Measurements from ENCODE around the gene NFIA. TPM values are rescaled to one million over a fixed set of nuclear protein-coding genes. Genes with fewer than 3 reads are reported as not detected.

NFIA gene
- polyA plus RNA-seq, 3 donors, result 1.4 to 5.3 (median 2.4) TPM

GRCh38 chr1:61245696-61246400 is 163.5 kb downstream of the NFIA start:
- no peaks in the 10 kb centered on the region for H3K9me3 Mint-ChIP-seq
- peaks cover 35% of the 10 kb centered on the region for H3K4me1 Mint-ChIP-seq
- Histone ChIP-seq H3K4me1 (ENCODE audit: control insufficient read depth in 1 of 2, insufficient read depth in 2 of 2, low read length in 2 of 2) (peaks cover 16 to 31% of the 10 kb centered on the region in 2 donors), H3K4me3 (replicated peaks in 1 of 3; ENCODE audit: low read depth in 2 of 3, low read length in 3 of 3) (no peak overlapping the region), H3K4me2 (replicated peaks; ENCODE audit: extremely low read depth, low read length, poor library complexity, severe bottlenecking) (no peak overlapping the region), H3K9ac (ENCODE audit: insufficient read depth, low read length, poor library complexity, severe bottlenecking) (no peak overlapping the region), H4K20me1 (ENCODE audit: insufficient read depth, low read length) (no peaks in the 10 kb centered on the region), H3K27me3 (ENCODE audit: control insufficient read depth in 2 of 2, insufficient read depth in 2 of 2, low read length in 2 of 2) (no peaks in the 10 kb centered on the region), H3K27ac (ENCODE audit: low read depth in 1 of 2, low read length in 2 of 2) (no peak overlapping the region), H3K36me3 (replicated peaks in 1 of 2; ENCODE audit: control insufficient read depth in 1 of 2, insufficient read depth in 2 of 2, low read length in 2 of 2) (no peaks in the 10 kb centered on the region), H3K79me2 (ENCODE audit: insufficient read depth, low read length) (peaks cover 6% of the 10 kb centered on the region), H3K9me3 (replicated peaks in 1 of 2; ENCODE audit: control insufficient read depth in 1 of 2, insufficient read depth in 1 of 2, low read length in 2 of 2) (no peaks in the 10 kb centered on the region), H2AFZ (ENCODE audit: insufficient read depth, low read depth, low read length, poor library complexity, severe bottlenecking) (no peak overlapping the region)
- DNase-seq, result peak in 1 of 3 donors; percentile 40
- intact Hi-C loops (cut with micrococcal nuclease), result no loop called here
- TF ChIP-seq CTCF (IDR thresholded peaks at IDR 0.05), result no peak
- H3K27ac Mint-ChIP-seq, result no peak overlapping the region
- H3K27me3 Mint-ChIP-seq (ENCODE audit: low read depth in 3 of 3), result no peaks in the 10 kb centered on the region
- H3K36me3 Mint-ChIP-seq, result peaks cover 0 to 2% of the 10 kb centered on the region in 2 donors
- no peak overlapping the region for H3K4me3 Mint-ChIP-seq
- no CpG with 5 or more reads among the region's 7 CpGs for WGBS (ENCODE audit: insufficient coverage)

GRCh38 chr1:61247051-61247825 is 164.9 kb downstream of the NFIA start:
- H3K4me1 ChIP-seq (ENCODE audit: control insufficient read depth in 1 of 2, insufficient read depth in 2 of 2, low read length in 2 of 2), result peaks cover 16 to 28% of the 10 kb centered on the region in 2 donors
- TF ChIP-seq CTCF (IDR thresholded peaks at IDR 0.05), result no peak
- H3K4me3 Mint-ChIP-seq, result no peak overlapping the region
- no peaks in the 10 kb centered on the region for H4K20me1 ChIP-seq (ENCODE audit: insufficient read depth, low read length)
- no peak overlapping the region for H3K4me3 ChIP-seq (replicated peaks in 1 of 3; ENCODE audit: low read depth in 2 of 3, low read length in 3 of 3)
- peak overlapping the region in 1 of 2 donors; percentile 55 for H3K27ac ChIP-seq (ENCODE audit: low read depth in 1 of 2, low read length in 2 of 2)
- H3K27me3 ChIP-seq (ENCODE audit: control insufficient read depth in 2 of 2, insufficient read depth in 2 of 2, low read length in 2 of 2), result no peaks in the 10 kb centered on the region
- H3K9me3 ChIP-seq (replicated peaks in 1 of 2; ENCODE audit: control insufficient read depth in 1 of 2, insufficient read depth in 1 of 2, low read length in 2 of 2), result no peaks in the 10 kb centered on the region
- DNase-seq, result no peak
- peak overlapping the region in 2 of 7 donors; percentile 12 to 48 for H3K27ac Mint-ChIP-seq
- 97% methylated on average over 5 of the region's 8 CpGs for WGBS (ENCODE audit: insufficient coverage)
- no peaks in the 10 kb centered on the region for H3K9me3 Mint-ChIP-seq
- H3K4me2 ChIP-seq (replicated peaks; ENCODE audit: extremely low read depth, low read length, poor library complexity, severe bottlenecking), result no peak overlapping the region
- H3K36me3 Mint-ChIP-seq, result peaks cover 0 to 2% of the 10 kb centered on the region in 2 donors
- H2AFZ ChIP-seq (ENCODE audit: insufficient read depth, low read depth, low read length, poor library complexity, severe bottlenecking), result peak overlapping the region; percentile 3
- H3K79me2 ChIP-seq (ENCODE audit: insufficient read depth, low read length), result peaks cover 6% of the 10 kb centered on the region
- peaks cover 28% of the 10 kb centered on the region for H3K4me1 Mint-ChIP-seq
- intact Hi-C loops (cut with micrococcal nuclease), result no loop called here
- H3K9ac ChIP-seq (ENCODE audit: insufficient read depth, low read length, poor library complexity, severe bottlenecking), result no peak overlapping the region
- no peaks in the 10 kb centered on the region for H3K27me3 Mint-ChIP-seq (ENCODE audit: low read depth in 3 of 3)
- no peaks in the 10 kb centered on the region for H3K36me3 ChIP-seq (replicated peaks in 1 of 2; ENCODE audit: control insufficient read depth in 1 of 2, insufficient read depth in 2 of 2, low read length in 2 of 2)
